GM12878 (cell line): Measurements from ENCODE around the gene EIF5A. TPM values are rescaled to one million over a fixed set of nuclear protein-coding genes. Genes with fewer than 3 reads are reported as not detected.

Experiments
- ATAC-seq: fragments of 200-7000 bp; cut with Tn5 transposase; 3 replicates; pipeline ENCODE4 v1.9.1; 2020; ENCODE audit warnings: mild to moderate bottlenecking, moderate library complexity
- BruUV-seq: library from RNA; stranded (reverse); fragments of 400-500 nt; replicated peaks from 2 replicates; lab custom pipeline; 2021; lab: Mats Ljungman, UMichigan
- CTCF ChIA-PET: fragments of 300-600 bp; sonication (Branson Sonifier 250); formaldehyde crosslinking; extraction: SDS; loops from one replicate; lab custom pipeline; 2021; ENCODE audit warnings: inconsistent platforms; lab: Yijun Ruan, JAX
- POLR2A ChIA-PET: fragments of 350-600 bp; formaldehyde crosslinking; extraction: SDS; loops from one replicate; lab custom pipeline; 2021; ENCODE audit warnings: inconsistent platforms; lab: Charles Lee
- RAD21 ChIA-PET: fragments of 300-600 bp; sonication (Branson Sonifier 250); formaldehyde crosslinking; loops from one replicate; lab custom pipeline; 2023; ENCODE audit warnings: antibody characterized with exemption; ENCODE audit not compliant: unreplicated experiment; lab: Charles Lee
- SMC1A ChIA-PET: fragments of 300-600 bp; sonication (Branson Sonifier 250); formaldehyde crosslinking; loops from one replicate; lab custom pipeline; 2023; ENCODE audit not compliant: unreplicated experiment, uncharacterized antibody; lab: Charles Lee
- DNase-seq: peaks from one replicate; pipeline ENCODE4 v3.0.0-alpha.2; 2011; ENCODE audit warnings: low read depth, low spot score
- FAIRE-seq: peaks from 3 replicates; lab custom pipeline; 2011; peaks lifted over from hg19 to GRCh38; lab: Jason Lieb, UNC
- H2AFZ ChIP-seq: 2 replicates; pipeline ENCODE4 v1.6.0; 2011; ENCODE audit warnings: low read depth, low read length, control low read depth; ENCODE audit not compliant: control insufficient read depth
- H3K27ac ChIP-seq: 2 replicates; pipeline ENCODE4 v1.5.1; 2011; ENCODE audit warnings: control low read depth; ENCODE audit not compliant: control insufficient read depth, insufficient read depth
- H3K27me3 ChIP-seq, 2 experiments: replicated peaks in 1 of 2; 2 replicates each; pipeline versions ENCODE4 v1.6.0 to v1.6.1; 2011; ENCODE audit warnings: low read length in 1 of 2; ENCODE audit not compliant: control insufficient read depth in 2 of 2, insufficient read depth in 2 of 2
- H3K36me3 ChIP-seq, 2 experiments: 2 replicates each; pipeline ENCODE4 v1.5.1; 2011; ENCODE audit warnings: low read length in 1 of 2; ENCODE audit not compliant: control insufficient read depth in 2 of 2, insufficient read depth in 2 of 2
- H3K4me1 ChIP-seq: 2 replicates; pipeline ENCODE4 v1.6.1; 2011; ENCODE audit warnings: mild to moderate bottlenecking, low read length, moderate library complexity, mixed read lengths; ENCODE audit not compliant: control insufficient read depth, insufficient read depth
- H3K4me2 ChIP-seq: 2 replicates; pipeline ENCODE4 v1.6.0; 2011; ENCODE audit warnings: control low read depth; ENCODE audit not compliant: control insufficient read depth, insufficient read depth
- H3K4me3 ChIP-seq: fragments of 200-600 bp; sonication (generic); 2 replicates; pipeline ENCODE4 v1.5.1; 2016
- H3K79me2 ChIP-seq: 2 replicates; pipeline ENCODE4 v1.6.0; 2011; ENCODE audit warnings: low read length; ENCODE audit not compliant: control insufficient read depth, insufficient read depth
- H3K9ac ChIP-seq: 2 replicates; pipeline ENCODE4 v1.8.0; 2011; ENCODE audit warnings: low read length, control low read depth, mixed read lengths; ENCODE audit not compliant: control insufficient read depth, insufficient read depth
- H3K9me3 ChIP-seq: replicated peaks from 3 replicates; pipeline ENCODE4 v1.5.1; 2011; ENCODE audit warnings: mild to moderate bottlenecking, low read length; ENCODE audit not compliant: control insufficient read depth, insufficient read depth
- H4K20me1 ChIP-seq: 2 replicates; pipeline ENCODE4 v1.6.0; 2011; ENCODE audit not compliant: control insufficient read depth, insufficient read depth
- CEBPB ChIP-seq, 2 experiments: fragments of 150-350 bp in 1 of 2; IDR thresholded peaks; 2 replicates each; pipeline ENCODE4 v1.6.1; 2012 to 2014; ENCODE audit warnings: low read depth in 2 of 2, low read length in 2 of 2, borderline replicate concordance in 1 of 2, inconsistent platforms in 1 of 2
- GABPA ChIP-seq: IDR thresholded peaks from 2 replicates; pipeline ENCODE4 v1.6.1; 2014; ENCODE audit warnings: antibody characterized with exemption, low read depth, mild to moderate bottlenecking, inconsistent platforms
- MTA2 ChIP-seq: fragments of 450-650 bp; IDR thresholded peaks from 2 replicates; pipeline ENCODE4 v1.6.1; 2016; ENCODE audit warnings: low read depth, mild to moderate bottlenecking, moderate library complexity
- NFYA ChIP-seq: IDR thresholded peaks from 2 replicates; pipeline ENCODE4 v1.6.1; 2011; ENCODE audit warnings: low read depth, mild to moderate bottlenecking, low read length, improper control_type of control experiment, borderline replicate concordance
- POU2F2 ChIP-seq: IDR thresholded peaks from 3 replicates; pipeline ENCODE4 v1.6.1; 2011; ENCODE audit warnings: low read depth, mild to moderate bottlenecking, low read length, borderline replicate concordance
- RUNX3 ChIP-seq: IDR thresholded peaks from 2 replicates; pipeline ENCODE4 v1.6.1; 2012; ENCODE audit warnings: low read length, inconsistent platforms
- WGBS: methylation state at CpG from one replicate; pipeline ENCODE4 v1.1.6; 2016; ENCODE audit warnings: low lambda C conversion rate; ENCODE audit not compliant: insufficient replicate concordance, insufficient coverage; ENCODE audit errors: missing lambda C conversion rate; 5-methylcytosine and 5-hydroxymethylcytosine counted together
- in situ Hi-C: fragments of 300-500 bp; cut with MboI; formaldehyde crosslinking; loops from 9 replicates; pipeline ENCODE4 v1.14.3; 2018; ENCODE audit warnings: mixed read lengths
- intact Hi-C: fragments of 100-400 bp; cut with micrococcal nuclease; formaldehyde crosslinking; loops from one replicate; pipeline ENCODE4 v1.14.2; 2022; ENCODE audit not compliant: unreplicated experiment
- polyA plus RNA-seq, 11 experiments: library from polyadenylated mRNA; depleted of rRNA in 4 of 11; unstranded in 6 of 11; stranded (reverse) in 5 of 11; fragments of >200 nt; fragmentation: Nextera tagmentation in 4 of 11; fragmentation: Illumina TruSeq in 1 of 11; extraction: Ambion mirVana in 4 of 11; extraction: Trizol in 1 of 11; gene quantifications; 1 replicate in 1 of 11; 2 replicates in 10 of 11; pipeline versions ENCODE4 v1.2.1 to v1.2.3, GENCODE V29; 2011 to 2016; ENCODE audit warnings: inconsistent platforms in 2 of 11, missing spikeins in 2 of 11, low read depth in 1 of 11
- total RNA-seq, 4 experiments: library from RNA; depleted of rRNA in 3 of 4; stranded (reverse); fragments of >200 nt in 3 of 4; fragmentation: Illumina TruSeq in 1 of 4; extraction: Trizol in 1 of 4; gene quantifications; 2 replicates each; pipeline versions ENCODE4 v1.2.1 to v1.2.3, GENCODE V29; 2013 to 2021

The EIF5A gene
- total and polyA plus RNA-seq, 10 of the 15 experiments (the other 5 are each of a cell fraction or from before 2014, with no cell fraction given), result 26.5 to 1,792 (median 944) TPM

- CTCF ChIA-PET, result interaction anchor here (0.6 to 4.0 kb wide), 54 partner anchors 11 to 651 kb away, joined by 3 to 58 read pairs (median 4); partner anchors contain the start of genes ACAP1, CD68, KDM6B and MPDU1
- in situ Hi-C loops (no loop called here), intact Hi-C loops (no loop called here)
- Histone ChIP-seq H3K36me3 (no peaks in the 10 kb centered on the region), H3K27me3 (no peaks in the 10 kb centered on the region), H4K20me1 (no peaks in the 10 kb centered on the region), H3K9ac (no peak overlapping the region), H3K4me1 (peaks cover 23% of the 10 kb centered on the region), H3K4me2 (no peak overlapping the region), H3K27ac (no peak overlapping the region), H3K4me3 (no peak overlapping the region), H3K79me2 (peaks cover 7% of the 10 kb centered on the region), H2AFZ (no peak overlapping the region), H3K9me3 (no peaks in the 10 kb centered on the region)
- 77% methylated on average over 6 of the region's 8 CpGs for WGBS
- no TSS peak for BruUV-seq
- no peak for FAIRE-seq
- SMC1A ChIA-PET, result interaction anchor here (0.6 to 2.4 kb wide), 14 partner anchors 19 to 332 kb away, joined by 3 to 10 read pairs (median 4); partner anchors contain the start of genes ACAP1, SLC2A4, TMEM256 and TP53
- TF ChIP-seq MTA2 (no peak), GABPA (no peak), NFYA (no peak), RUNX3 (no peak), POU2F2 (no peak), CEBPB (IDR thresholded peaks at IDR 0.05; ENCODE audit: borderline replicate concordance in 1 of 2, low read depth in 2 of 2, low read length in 2 of 2) (no peak)
- ATAC-seq, result no peak
- DNase-seq, result no peak
- RAD21 ChIA-PET, result interaction anchor here (0.6 to 3.6 kb wide), 15 partner anchors 18 to 362 kb away, joined by 3 to 31 read pairs (median 4); partner anchors contain the start of genes ACAP1, DNAH2, MPDU1 and TMEM102
- POLR2A ChIA-PET, result interaction anchor here (0.6 to 1.5 kb wide), 5 partner anchors 81 to 503 kb away, joined by 3 to 9 read pairs (median 3); partner anchors contain the start of genes TMEM102, TP53 and WRAP53
Observed at GRCh38 chr17:7355573-7355972, 48.1 kb downstream of the EIF5A start.
